Measurements from ENCODE around the gene EHMT1. TPM values are rescaled to one million over a fixed set of nuclear protein-coding genes. Genes with fewer than 3 reads are reported as not detected.

The EHMT1 gene
- polyA plus RNA-seq, 1 of the 3 experiments (the other 2 are of a cell fraction) = 39.5 TPM

- TF ChIP-seq USF2 (IDR thresholded peaks at IDR 0.05; ENCODE audit: borderline replicate concordance, low read depth, low read length) = no peak
Measured at GRCh38 chr9:137688261-137688660, 69.5 kb downstream of the EHMT1 start (continued).

GRCh38 chr9:137688725-137689124, 69.9 kb downstream of the EHMT1 start:
- WGBS (ENCODE audit: low lambda C conversion rate) = 94% methylated on average over 8 of the region's 8 CpGs

GRCh38 chr9:137689745-137690529, 71.1 kb downstream of the EHMT1 start:
- no peak for DNase-seq
- H3K79me2 ChIP-seq (ENCODE audit: insufficient read depth) = peaks cover 89% of the 10 kb centered on the region
- H3K9me2 ChIP-seq = no peaks in the 10 kb centered on the region
- no peak overlapping the region for H2AFZ ChIP-seq (ENCODE audit: low read depth)
- H3K9ac ChIP-seq = no peak overlapping the region
- WGBS (ENCODE audit: low lambda C conversion rate) = 92% methylated on average over 16 of the region's 16 CpGs
- TF ChIP-seq SMC3 (IDR thresholded peaks at IDR 0.05; ENCODE audit: low read depth, low read length) (no peak), FOXJ3 (CRISPR knock-in tag; IDR thresholded peaks at IDR 0.05) (no peak), RAD21 (IDR thresholded peaks at IDR 0.05; ENCODE audit: low read length) (no peak)
- POLR2A ChIA-PET = no interaction called here
- no peaks in the 10 kb centered on the region for H3F3A ChIP-seq (replicated peaks; ENCODE audit: insufficient read depth)
- H3K36me3 ChIP-seq (replicated peaks in 1 of 2; ENCODE audit: control insufficient read depth in 1 of 2, insufficient read depth in 2 of 2, low read length in 1 of 2) = no peaks in the 10 kb centered on the region
- H3K27me3 ChIP-seq (ENCODE audit: insufficient read depth) = no peaks in the 10 kb centered on the region
- H3K4me3 ChIP-seq (ENCODE audit: low read depth in 2 of 2, low read length in 1 of 2) = no peak overlapping the region
- peaks cover 83% of the 10 kb centered on the region for H4K20me1 ChIP-seq (ENCODE audit: insufficient read depth)
- peaks cover 0 to 6% of the 10 kb centered on the region in 2 experiments; a peak in 1 of 4 replicates for H3K4me1 ChIP-seq (ENCODE audit: control insufficient read depth in 1 of 2, insufficient read depth in 2 of 2, low read depth in 1 of 2, low read length in 1 of 2)
- H3K27ac ChIP-seq (ENCODE audit: low read depth in 2 of 2, low read length in 1 of 2) = no peak overlapping the region
- CTCF ChIA-PET = interaction anchor here (1.1 kb wide), 1 partner anchor 16 kb away, joined by 3 read pairs; no protein-coding TSS in a partner anchor
- H3K9me3 ChIP-seq = no peaks in the 10 kb centered on the region
- H3K4me2 ChIP-seq = no peak overlapping the region

More at GRCh38 chr9:137688725-137689124, 69.9 kb downstream of the EHMT1 start:
- no peaks in the 10 kb centered on the region for H3K9me2 ChIP-seq
- peaks cover 93% of the 10 kb centered on the region for H3K79me2 ChIP-seq (ENCODE audit: insufficient read depth)
- H3K36me3 ChIP-seq (replicated peaks in 1 of 2; ENCODE audit: control insufficient read depth in 1 of 2, insufficient read depth in 2 of 2, low read length in 1 of 2) = no peaks in the 10 kb centered on the region
- H3K9ac ChIP-seq = no peak overlapping the region
- no peak overlapping the region for H3K4me3 ChIP-seq (ENCODE audit: low read depth in 2 of 2, low read length in 1 of 2)
- H3K4me2 ChIP-seq = no peak overlapping the region
- H2AFZ ChIP-seq (ENCODE audit: low read depth) = no peak overlapping the region
- H3K27ac ChIP-seq (ENCODE audit: low read depth in 2 of 2, low read length in 1 of 2) = no peak overlapping the region
- CTCF ChIA-PET = interaction anchor here (1.1 kb wide), 1 partner anchor 17 kb away, joined by 3 read pairs; no protein-coding TSS in a partner anchor
- no peaks in the 10 kb centered on the region for H3K27me3 ChIP-seq (ENCODE audit: insufficient read depth)
- TF ChIP-seq FOSL2 (IDR thresholded peaks at IDR 0.05; ENCODE audit: borderline replicate concordance, low read depth) (no peak), MXI1 (IDR thresholded peaks at IDR 0.05; ENCODE audit: low read depth, low read length) (no peak), SIN3A (IDR thresholded peaks at IDR 0.05; ENCODE audit: borderline replicate concordance, low read depth, low read length) (no peak), ZBTB33 (IDR thresholded peaks at IDR 0.05; ENCODE audit: borderline replicate concordance, low read depth) (no peak), RXRA (IDR thresholded peaks at IDR 0.05; ENCODE audit: borderline replicate concordance, low read depth) (no peak), TEAD4 (IDR thresholded peaks at IDR 0.05; ENCODE audit: borderline replicate concordance, insufficient read depth) (no peak), TCF12 (IDR thresholded peaks at IDR 0.05) (no peak), ELF1 (IDR thresholded peaks at IDR 0.05) (no peak), FOXJ3 (CRISPR knock-in tag; IDR thresholded peaks at IDR 0.05) (no peak), EZH2phosphoT487 (IDR thresholded peaks at IDR 0.05; ENCODE audit: borderline replicate concordance, low read depth) (no peak), RAD21 (IDR thresholded peaks at IDR 0.05; ENCODE audit: low read length) (no peak), NRF1 (IDR thresholded peaks at IDR 0.05; ENCODE audit: low read depth, low read length) (no peak)
- H3F3A ChIP-seq (replicated peaks; ENCODE audit: insufficient read depth) = no peaks in the 10 kb centered on the region
- POLR2A ChIA-PET = no interaction called here
- DNase-seq = no peak
- peaks cover 0 to 4% of the 10 kb centered on the region in 2 experiments; a peak in 1 of 4 replicates for H3K4me1 ChIP-seq (ENCODE audit: control insufficient read depth in 1 of 2, insufficient read depth in 2 of 2, low read depth in 1 of 2, low read length in 1 of 2)
- H4K20me1 ChIP-seq (ENCODE audit: insufficient read depth) = peaks cover 81% of the 10 kb centered on the region
- H3K9me3 ChIP-seq = no peaks in the 10 kb centered on the region
